ENCODE data around the gene ZCCHC2. TPM values are rescaled to one million over a fixed set of nuclear protein-coding genes. Genes with fewer than 3 reads are reported as not detected.

Gene ZCCHC2
- total RNA-seq, 3 donors from 2014 or later (not counting 1 experiment from before 2014, with no cell fraction given): 50.4 to 81.2 (median 59.6) TPM

DNA sequence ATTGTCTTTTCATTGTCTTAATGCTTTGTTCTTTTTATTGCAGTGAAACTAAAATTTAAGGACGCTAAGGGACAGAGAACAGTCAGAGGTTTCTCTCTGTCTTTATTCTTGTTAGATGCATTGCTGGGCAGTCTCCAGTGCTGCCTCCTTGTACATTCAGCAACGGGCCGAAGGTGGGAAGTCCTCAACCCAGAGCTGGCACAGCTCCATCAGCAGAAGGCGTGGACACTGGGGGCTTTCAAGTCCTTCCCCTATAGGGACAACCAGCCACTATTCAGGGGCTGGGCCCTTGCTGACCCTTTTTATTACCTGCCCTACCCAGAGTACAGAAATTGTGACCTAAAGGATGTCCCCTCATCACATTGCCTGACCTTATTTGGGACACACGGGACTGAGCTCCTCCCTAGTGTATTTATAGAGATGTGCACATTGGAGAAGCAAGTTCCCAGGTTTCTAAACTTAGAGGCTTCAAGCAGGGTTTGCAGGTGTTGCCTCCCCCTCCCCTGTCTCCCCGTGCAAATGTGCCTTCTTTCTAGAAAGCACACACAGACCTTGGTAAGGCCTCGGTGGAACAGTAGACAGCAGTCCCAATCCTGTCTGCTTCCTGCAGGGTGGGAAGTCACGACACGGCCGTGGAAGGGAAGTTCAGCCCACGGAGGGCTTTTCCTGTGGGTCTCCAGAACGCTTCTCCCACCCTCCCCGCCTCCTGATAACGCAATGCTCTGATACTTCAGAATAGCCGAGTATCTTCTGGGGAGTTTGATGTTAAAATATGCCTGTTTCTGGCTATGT is 68.2 kb downstream of the ZCCHC2 start:
- Mint-ChIP-seq H3K36me3 (no peaks in the 10 kb centered on the region), H3K4me3 (no peak overlapping the region), H3K4me1 (peaks cover 3 to 4% of the 10 kb centered on the region in 2 donors), H3K27ac (no peak overlapping the region), H3K9me3 (no peaks in the 10 kb centered on the region), H3K27me3 (ENCODE audit: low read depth in 2 of 2) (peaks cover 0 to 3% of the 10 kb centered on the region in 2 donors)
- TF ChIP-seq, protein P1, sequence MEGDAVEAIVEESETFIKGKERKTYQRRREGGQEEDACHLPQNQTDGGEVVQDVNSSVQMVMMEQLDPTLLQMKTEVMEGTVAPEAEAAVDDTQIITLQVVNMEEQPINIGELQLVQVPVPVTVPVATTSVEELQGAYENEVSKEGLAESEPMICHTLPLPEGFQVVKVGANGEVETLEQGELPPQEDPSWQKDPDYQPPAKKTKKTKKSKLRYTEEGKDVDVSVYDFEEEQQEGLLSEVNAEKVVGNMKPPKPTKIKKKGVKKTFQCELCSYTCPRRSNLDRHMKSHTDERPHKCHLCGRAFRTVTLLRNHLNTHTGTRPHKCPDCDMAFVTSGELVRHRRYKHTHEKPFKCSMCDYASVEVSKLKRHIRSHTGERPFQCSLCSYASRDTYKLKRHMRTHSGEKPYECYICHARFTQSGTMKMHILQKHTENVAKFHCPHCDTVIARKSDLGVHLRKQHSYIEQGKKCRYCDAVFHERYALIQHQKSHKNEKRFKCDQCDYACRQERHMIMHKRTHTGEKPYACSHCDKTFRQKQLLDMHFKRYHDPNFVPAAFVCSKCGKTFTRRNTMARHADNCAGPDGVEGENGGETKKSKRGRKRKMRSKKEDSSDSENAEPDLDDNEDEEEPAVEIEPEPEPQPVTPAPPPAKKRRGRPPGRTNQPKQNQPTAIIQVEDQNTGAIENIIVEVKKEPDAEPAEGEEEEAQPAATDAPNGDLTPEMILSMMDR (IDR thresholded peaks at IDR 0.05): no peak
- intact Hi-C loops (cut with micrococcal nuclease): no loop called here
- 53% methylated on average over 13 of the region's 15 CpGs for WGBS (ENCODE audit: insufficient coverage)
- no peak for DNase-seq
- no peak overlapping the region for H3K27ac ChIP-seq (ENCODE audit: low read length)
- peaks cover 4% of the 10 kb centered on the region for H3K4me1 ChIP-seq (ENCODE audit: control insufficient read depth, insufficient read depth, low read length)
- H3K36me3 ChIP-seq (ENCODE audit: control insufficient read depth, insufficient read depth, low read length): no peaks in the 10 kb centered on the region
- no peaks in the 10 kb centered on the region for H3K9me3 ChIP-seq (ENCODE audit: control insufficient read depth, insufficient read depth, low read length)
- peaks cover 3% of the 10 kb centered on the region for H3K27me3 ChIP-seq (ENCODE audit: control insufficient read depth, insufficient read depth, low read length)
- no peak for ATAC-seq
- no peak overlapping the region for H3K4me3 ChIP-seq (ENCODE audit: low read length)

DNA sequence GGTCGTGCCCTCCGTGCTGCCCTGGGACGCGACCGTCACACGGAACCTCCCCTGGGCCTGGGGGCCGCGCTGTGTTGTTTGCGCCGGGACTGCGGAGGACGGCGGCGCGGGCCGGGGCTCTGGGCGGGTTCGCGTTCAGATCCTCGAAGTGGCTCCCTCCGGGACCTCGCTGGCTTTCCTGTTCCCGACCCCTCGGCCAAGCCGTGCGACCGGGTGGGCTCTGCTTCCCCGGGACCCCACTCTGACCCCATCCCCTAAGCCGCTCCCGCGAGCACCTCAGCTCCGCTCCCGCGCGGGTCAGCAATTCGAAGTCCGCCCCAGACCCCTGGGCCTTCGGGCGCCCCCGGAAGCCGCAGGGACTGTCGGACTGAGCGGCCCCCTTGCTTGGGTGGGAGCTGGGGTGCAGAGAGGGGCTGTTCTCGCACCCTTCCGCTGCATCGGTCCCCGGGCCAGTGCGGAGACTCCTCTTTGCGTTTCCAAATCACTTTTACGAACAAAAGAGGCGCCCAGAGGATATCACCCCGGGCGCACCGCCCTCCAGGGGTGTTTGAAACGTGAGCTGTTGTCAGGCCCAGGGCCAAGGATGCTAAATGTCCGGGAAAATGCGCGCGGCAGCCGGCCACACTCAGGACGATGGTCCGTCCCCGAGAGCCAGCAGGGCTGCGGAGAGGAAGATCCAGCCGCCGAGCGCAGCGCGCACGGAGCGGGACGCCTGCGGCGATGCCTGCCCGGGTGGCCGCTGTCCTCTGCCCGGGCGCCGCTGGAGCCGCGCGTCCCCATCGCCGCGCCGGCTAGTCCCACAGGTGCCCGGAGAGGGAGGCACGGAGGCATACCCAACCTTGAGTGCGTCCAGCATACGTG is 73.5 kb downstream of the ZCCHC2 start:
- H3K27me3 Mint-ChIP-seq (ENCODE audit: low read depth in 2 of 2): peaks cover 30 to 33% of the 10 kb centered on the region in 2 donors
- H3K4me1 Mint-ChIP-seq: no peaks in the 10 kb centered on the region

DNA sequence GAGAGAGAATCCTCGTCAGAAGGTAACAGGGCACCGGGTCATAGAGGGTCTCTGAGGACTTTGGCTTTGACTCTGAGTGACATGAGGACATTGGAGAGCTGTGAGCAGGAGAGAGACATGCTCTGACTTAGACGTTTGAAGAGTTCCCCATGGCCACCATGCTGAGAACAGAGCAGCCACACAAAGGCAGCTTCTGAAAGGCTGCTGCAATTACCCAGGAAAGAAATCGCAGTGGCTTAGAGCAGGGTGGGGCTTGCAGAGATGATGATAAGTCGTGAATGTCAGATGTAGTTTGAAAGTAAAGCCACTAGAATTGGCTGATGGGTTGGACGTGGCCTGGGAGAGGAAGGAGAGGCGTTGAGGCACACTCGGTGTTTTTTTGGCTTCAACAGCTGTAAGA is 79.0 kb downstream of the ZCCHC2 start:
- no peak overlapping the region for H3K27ac Mint-ChIP-seq
- TF ChIP-seq, protein P1 (IDR thresholded peaks at IDR 0.05): no peak
- ATAC-seq (no peak), DNase-seq (no peak)
- peaks cover 30 to 45% of the 10 kb centered on the region in 2 donors for H3K27me3 Mint-ChIP-seq (ENCODE audit: low read depth in 2 of 2)
- H3K4me3 Mint-ChIP-seq: no peak overlapping the region
- H3K27me3 ChIP-seq (ENCODE audit: control insufficient read depth, insufficient read depth, low read length): peaks cover 7% of the 10 kb centered on the region
- no peaks in the 10 kb centered on the region for H3K36me3 ChIP-seq (ENCODE audit: control insufficient read depth, insufficient read depth, low read length)
- H3K36me3 Mint-ChIP-seq: no peaks in the 10 kb centered on the region
- intact Hi-C loops (cut with micrococcal nuclease): no loop called here
- no peaks in the 10 kb centered on the region for H3K4me1 ChIP-seq (ENCODE audit: control insufficient read depth, insufficient read depth, low read length)
- WGBS (ENCODE audit: insufficient coverage): 88% methylated on average over 8 of the region's 8 CpGs
- no peaks in the 10 kb centered on the region for H3K4me1 Mint-ChIP-seq
- no peak overlapping the region for H3K27ac ChIP-seq (ENCODE audit: low read length)
- no peaks in the 10 kb centered on the region for H3K9me3 Mint-ChIP-seq
- H3K9me3 ChIP-seq (ENCODE audit: control insufficient read depth, insufficient read depth, low read length): no peaks in the 10 kb centered on the region
- H3K4me3 ChIP-seq (ENCODE audit: low read length): no peak overlapping the region

More for the DNA sequence above, 73.5 kb downstream of the ZCCHC2 start:
- intact Hi-C loops (cut with micrococcal nuclease): no loop called here
- H3K36me3 ChIP-seq (ENCODE audit: control insufficient read depth, insufficient read depth, low read length): no peaks in the 10 kb centered on the region
- H3K4me3 ChIP-seq (ENCODE audit: low read length): no peak overlapping the region
- peaks cover 4% of the 10 kb centered on the region for H3K4me1 ChIP-seq (ENCODE audit: control insufficient read depth, insufficient read depth, low read length)
- no peaks in the 10 kb centered on the region for H3K9me3 Mint-ChIP-seq
- H3K36me3 Mint-ChIP-seq: no peaks in the 10 kb centered on the region
- H3K27ac ChIP-seq (ENCODE audit: low read length): no peak overlapping the region
- WGBS (ENCODE audit: insufficient coverage): 5% methylated on average over 90 of the region's 90 CpGs
- H3K4me3 Mint-ChIP-seq: no peak overlapping the region
- DNase-seq (no peak), ATAC-seq (no peak)
- peaks cover 15% of the 10 kb centered on the region for H3K27me3 ChIP-seq (ENCODE audit: control insufficient read depth, insufficient read depth, low read length)
- H3K27ac Mint-ChIP-seq: no peak overlapping the region
- no peaks in the 10 kb centered on the region for H3K9me3 ChIP-seq (ENCODE audit: control insufficient read depth, insufficient read depth, low read length)
- TF ChIP-seq, protein P1 (IDR thresholded peaks at IDR 0.05): no peak
